Lung (tissue), 16 donors: ENCODE data around the gene SLC6A13. TPM values are rescaled to one million over a fixed set of nuclear protein-coding genes. Genes with fewer than 3 reads are reported as not detected.
"Not testable (repeated sequence)": the region's sequence is repeated elsewhere in the genome, so short reads cannot be mapped to it uniquely, and the experiment has no call there.

ENCODE experiments used
- ATAC-seq: fragments of 200-7000 bp; cut with Tn5 transposase; one replicate; pipeline ENCODE4 v1.9.1; 2020; ENCODE audit warnings: moderate number of reproducible peaks; ENCODE audit not compliant: insufficient read depth, low FRiP score
- DNase-seq, 3 donors: peaks; one replicate each; pipeline ENCODE4 v3.0.0-alpha.2; 2013 to 2017
- H3K27ac ChIP-seq, 2 donors: one replicate each; pipeline ENCODE4 v1.5.1; 2013; ENCODE audit warnings: mild to moderate bottlenecking in 2 of 2, moderate library complexity in 2 of 2, control low read depth in 1 of 2, inconsistent platforms in 1 of 2, low read depth in 1 of 2, low read length in 1 of 2
- H3K27me3 ChIP-seq, 3 donors: one replicate each; pipeline ENCODE4 v1.5.1; 2013; ENCODE audit warnings: low read length in 2 of 3; ENCODE audit not compliant: control insufficient read depth in 3 of 3, insufficient read depth in 3 of 3
- H3K36me3 ChIP-seq, 4 donors: one replicate each; pipeline ENCODE4 v1.5.1; 2013; ENCODE audit warnings: low read length in 4 of 4, mild to moderate bottlenecking in 1 of 4, moderate library complexity in 1 of 4; ENCODE audit not compliant: control insufficient read depth in 4 of 4, insufficient read depth in 4 of 4
- H3K4me1 ChIP-seq, 5 donors: one replicate each; pipeline ENCODE4 v1.5.1; 2013; ENCODE audit warnings: low read length in 5 of 5, mild to moderate bottlenecking in 2 of 5, moderate library complexity in 1 of 5; ENCODE audit not compliant: control insufficient read depth in 5 of 5, insufficient read depth in 5 of 5
- H3K4me3 ChIP-seq: one replicate; pipeline ENCODE4 v1.5.1; 2013; ENCODE audit warnings: mild to moderate bottlenecking, control low read depth, moderate library complexity
- H3K9ac ChIP-seq, 2 donors: one replicate each; pipeline ENCODE4 v1.5.1; 2013; ENCODE audit warnings: low read length in 2 of 2, control low read depth in 1 of 2; ENCODE audit not compliant: insufficient read depth in 1 of 2
- H3K9me3 ChIP-seq, 4 donors: one replicate each; pipeline ENCODE4 v1.5.1; 2013; ENCODE audit warnings: low read length in 3 of 4, mild to moderate bottlenecking in 1 of 4, moderate library complexity in 1 of 4; ENCODE audit not compliant: control insufficient read depth in 4 of 4, insufficient read depth in 3 of 4
- WGBS, 2 donors: extraction: QIAGEN DNeasy Blood & Tissue Kit; methylation state at CpG; one replicate each; pipeline ENCODE4 v1.1.7; 2013; 5-methylcytosine and 5-hydroxymethylcytosine counted together
- long read RNA-seq, 5 donors: transcript quantifications; one replicate each; lab custom pipeline, GENCODE V29; 2026
- polyA plus RNA-seq, 2 donors: library from polyadenylated mRNA; stranded (reverse); fragments of 200-250 nt; gene quantifications; one replicate each; pipeline ENCODE4 v1.2.1, GENCODE V29; 2013
- total RNA-seq, 2 donors: library from RNA; depleted of rRNA in 1 of 2; stranded (reverse); fragments of >200 nt in 1 of 2; gene quantifications; one replicate each; pipeline ENCODE4 v1.2.1, GENCODE V29; 2014 to 2021
- TF ChIP-seq, protein P1 (sequence below): IDR thresholded peaks from 2 replicates; pipeline ENCODE4 v1.5.1; 2012; ENCODE audit warnings: mild to moderate bottlenecking; ENCODE audit errors: control extremely low read depth, extremely low read depth
- donor health status: control.
- donor health status: control.
- donor health status: Bipolar disorder and iron deficiency.
- donor health status: healthy.
- donor health status: DM: yes; HTN: yes; CAD: no.

Gene SLC6A13
- total RNA-seq, result 1 to 10 TPM; 1.1 to 2.4 TPM
- 1 to 10 TPM in 1 of 2 donors, under 1 TPM in 1; 0.46 to 1.0 TPM for polyA plus RNA-seq
- long read RNA-seq, donor 1, result 0 reads
- long read RNA-seq, donor 2, result 0 reads
- long read RNA-seq, donor 3, result 0 reads
- long read RNA-seq, donor 4, result 0 reads
- long read RNA-seq, donor 5, result 0 reads

DNA sequence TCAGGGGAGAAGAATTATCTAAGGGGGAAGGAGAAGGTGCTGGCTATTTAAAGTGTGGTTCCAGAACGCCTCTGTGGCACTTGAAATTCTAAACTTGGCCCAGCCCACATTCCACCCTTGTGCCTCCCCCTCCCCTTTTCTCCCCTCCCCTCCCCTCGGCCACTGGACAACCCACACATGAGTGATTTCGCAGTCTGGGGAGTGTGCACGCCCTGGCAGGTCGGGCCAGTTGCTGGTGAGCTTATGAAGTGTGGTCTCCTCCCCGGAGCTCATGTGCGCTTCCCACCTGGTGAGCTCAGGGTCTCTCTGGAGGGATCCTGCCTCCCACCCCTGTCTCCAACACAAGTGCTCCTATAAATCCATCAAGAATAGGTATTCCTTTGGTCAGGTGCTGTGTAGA is at the start of gene SLC6A13:
SLC6A13 (minus strand) TSS at position 20 of the 400 bp plus-strand sequence. CDS start 2,784 bp downstream, outside the sequence.
- Histone ChIP-seq H3K36me3 (no peaks in the 10 kb centered on the region), H3K9me3 (no peaks in the 10 kb centered on the region), H3K27ac (no peak within 1 kb of the TSS), H3K4me3 (no peak within 1 kb of the TSS), H3K27me3 (peaks cover 0 to 8% (median 7%) of the 10 kb centered on the region in 3 donors), H3K4me1 (peaks cover 0 to 11% (median 4%) of the 10 kb centered on the region in 5 donors), H3K9ac (no peak within 1 kb of the TSS)
- TF ChIP-seq, protein P1, sequence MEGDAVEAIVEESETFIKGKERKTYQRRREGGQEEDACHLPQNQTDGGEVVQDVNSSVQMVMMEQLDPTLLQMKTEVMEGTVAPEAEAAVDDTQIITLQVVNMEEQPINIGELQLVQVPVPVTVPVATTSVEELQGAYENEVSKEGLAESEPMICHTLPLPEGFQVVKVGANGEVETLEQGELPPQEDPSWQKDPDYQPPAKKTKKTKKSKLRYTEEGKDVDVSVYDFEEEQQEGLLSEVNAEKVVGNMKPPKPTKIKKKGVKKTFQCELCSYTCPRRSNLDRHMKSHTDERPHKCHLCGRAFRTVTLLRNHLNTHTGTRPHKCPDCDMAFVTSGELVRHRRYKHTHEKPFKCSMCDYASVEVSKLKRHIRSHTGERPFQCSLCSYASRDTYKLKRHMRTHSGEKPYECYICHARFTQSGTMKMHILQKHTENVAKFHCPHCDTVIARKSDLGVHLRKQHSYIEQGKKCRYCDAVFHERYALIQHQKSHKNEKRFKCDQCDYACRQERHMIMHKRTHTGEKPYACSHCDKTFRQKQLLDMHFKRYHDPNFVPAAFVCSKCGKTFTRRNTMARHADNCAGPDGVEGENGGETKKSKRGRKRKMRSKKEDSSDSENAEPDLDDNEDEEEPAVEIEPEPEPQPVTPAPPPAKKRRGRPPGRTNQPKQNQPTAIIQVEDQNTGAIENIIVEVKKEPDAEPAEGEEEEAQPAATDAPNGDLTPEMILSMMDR, result no peak
- peak; percentile 29 to 54 (median 48) for DNase-seq
- 39 to 50% methylated on average over 7 of the region's 7 CpGs for WGBS, 2 donors
- ATAC-seq, result peak; percentile 77

DNA sequence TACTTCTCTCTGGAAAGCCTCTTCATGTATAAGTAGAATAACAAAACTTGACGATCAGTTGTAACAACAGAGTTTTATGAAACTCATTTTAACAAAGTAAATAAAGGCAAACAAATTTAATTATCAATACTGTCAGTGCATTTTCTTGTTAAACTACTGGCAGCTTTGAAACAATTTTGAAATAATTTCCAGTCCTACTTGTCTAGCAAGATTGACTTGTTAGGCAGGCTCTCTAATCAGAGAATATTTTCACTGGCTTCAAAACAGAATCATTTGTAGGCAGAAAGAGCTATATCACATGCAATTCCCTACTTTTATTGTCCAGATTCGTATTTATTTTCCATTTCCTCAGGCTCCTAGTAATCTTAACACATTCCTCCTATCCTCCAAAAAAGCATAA is 45.9 kb upstream of the SLC6A13 start:
- ATAC-seq (no peak), DNase-seq (peak in 2 of 3 donors; percentile 19 to 25)
- H3K4me1 ChIP-seq, result peaks cover 0 to 5% (median 0%) of the 10 kb centered on the region in 5 donors
- H3K4me3 ChIP-seq, result no peak overlapping the region
- no peaks in the 10 kb centered on the region for H3K9me3 ChIP-seq
- no peak overlapping the region for H3K9ac ChIP-seq
- peaks cover 27 to 60% (median 47%) of the 10 kb centered on the region in 4 donors for H3K36me3 ChIP-seq
- 72 to 88% methylated on average over 2 of the region's 2 CpGs for WGBS, 2 donors
- no peaks in the 10 kb centered on the region for H3K27me3 ChIP-seq
- TF ChIP-seq, protein P1, result no peak
- H3K27ac ChIP-seq, result no peak overlapping the region

DNA sequence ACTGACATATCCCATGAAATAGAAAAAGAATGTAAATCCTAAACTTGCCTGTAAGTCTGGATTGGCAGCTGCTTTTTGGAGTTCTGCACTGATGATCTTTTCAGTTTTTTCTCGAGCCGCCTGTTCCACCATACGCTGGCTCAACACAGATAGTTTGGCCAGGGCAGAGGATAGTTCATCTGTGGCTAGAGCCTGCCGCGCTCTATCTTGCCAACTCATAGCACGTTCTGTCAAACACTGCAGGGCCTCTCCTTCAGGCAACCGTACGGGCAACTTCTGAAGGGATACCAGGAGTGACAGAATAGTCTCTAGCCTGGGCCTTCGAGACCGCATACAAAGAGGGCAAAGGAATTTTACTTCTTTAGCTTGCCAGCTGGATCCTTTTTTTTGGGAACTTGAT is 44.8 kb upstream of the SLC6A13 start:
- no peak for ATAC-seq
- no peak for DNase-seq
- TF ChIP-seq, protein P1, result no peak
- Histone ChIP-seq H3K9me3 (no peaks in the 10 kb centered on the region), H3K36me3 (peaks cover 23 to 54% (median 49%) of the 10 kb centered on the region in 4 donors), H3K27me3 (no peaks in the 10 kb centered on the region), H3K4me3 (no peak overlapping the region), H3K27ac (no peak overlapping the region), H3K9ac (no peak overlapping the region), H3K4me1 (peaks cover 0 to 5% (median 0%) of the 10 kb centered on the region in 5 donors)
- 96 to 97% methylated on average over 10 of the region's 10 CpGs for WGBS, 2 donors

DNA sequence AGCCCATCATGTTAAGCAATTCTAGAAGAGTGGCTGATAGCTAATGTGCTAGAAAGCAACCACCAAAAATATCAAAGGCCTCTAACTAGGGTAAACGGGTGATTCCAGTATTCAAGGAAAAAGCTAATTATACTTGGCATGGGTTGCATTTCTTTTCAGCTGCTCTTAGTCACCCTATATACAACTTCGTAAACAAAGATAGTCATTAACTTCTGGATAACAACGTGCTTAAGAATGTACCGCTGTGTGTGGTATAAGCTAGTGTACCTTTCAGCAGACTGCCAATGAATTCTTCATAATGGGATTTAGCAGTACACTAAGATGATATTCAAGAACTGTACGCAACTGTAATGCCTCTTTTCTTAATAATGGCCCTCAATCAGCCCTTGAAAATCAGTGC is 42.2 kb upstream of the SLC6A13 start:
- H3K36me3 ChIP-seq, result peaks cover 16 to 46% (median 36%) of the 10 kb centered on the region in 4 donors
- peaks cover 0 to 5% (median 0%) of the 10 kb centered on the region in 5 donors for H3K4me1 ChIP-seq
- peak in 2 of 3 donors; percentile 66 to 74 for DNase-seq
- no peaks in the 10 kb centered on the region for H3K27me3 ChIP-seq
- no peak overlapping the region for H3K9ac ChIP-seq
- ATAC-seq, result no peak
- H3K27ac ChIP-seq, result no peak overlapping the region
- H3K9me3 ChIP-seq, result no peaks in the 10 kb centered on the region
- no peak overlapping the region for H3K4me3 ChIP-seq
- TF ChIP-seq, protein P1, result no peak
- WGBS, 2 donors, result 69 to 74% methylated on average over 5 of the region's 5 CpGs

DNA sequence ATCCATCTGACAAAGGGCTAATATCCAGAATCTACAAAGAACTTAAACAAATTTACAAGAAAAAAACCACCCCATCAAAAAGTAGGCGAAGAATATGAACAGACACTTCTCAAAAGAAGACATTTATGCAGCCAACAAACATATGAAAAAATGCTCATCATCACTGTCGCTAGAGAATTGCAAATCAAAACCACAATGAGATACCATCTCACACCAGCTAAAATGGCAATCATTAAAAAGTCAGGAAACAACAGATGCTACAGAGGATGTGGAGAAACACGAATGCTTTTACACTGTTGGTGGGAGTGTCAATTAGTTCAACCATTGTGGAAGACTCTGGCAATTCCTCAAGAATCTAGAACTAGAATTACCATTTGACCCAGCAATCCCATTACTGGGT is 40.1 kb upstream of the SLC6A13 start:
- H3K4me1 ChIP-seq, H3K9me3 ChIP-seq, DNase-seq, H3K27me3 ChIP-seq, ATAC-seq, H3K4me3 ChIP-seq, H3K9ac ChIP-seq, H3K27ac ChIP-seq: not testable (repeated sequence)
- 56 to 72% methylated on average over 3 of the region's 3 CpGs for WGBS, 2 donors
- peaks cover 15 to 36% (median 26%) of the 10 kb centered on the region in 4 donors for H3K36me3 ChIP-seq
